HG02798 (cell line): ENCODE data around the gene SNRPA.
"Not testable (repeated sequence)": the region's sequence is repeated elsewhere in the genome, so short reads cannot be mapped to it uniquely, and the experiment has no call there.

Experiments used
- ATAC-seq: cut with Tn5 transposase; IDR thresholded peaks from one replicate; pipeline ENCODE4 v1.9.1; 2021; ENCODE audit warnings: mild to moderate bottlenecking; ENCODE audit not compliant: unreplicated experiment, poor library complexity

Gene SNRPA

GRCh38 chr19:40719414-40719894, 31.5 kb upstream of the SNRPA start:
- no peak for ATAC-seq

DNA sequence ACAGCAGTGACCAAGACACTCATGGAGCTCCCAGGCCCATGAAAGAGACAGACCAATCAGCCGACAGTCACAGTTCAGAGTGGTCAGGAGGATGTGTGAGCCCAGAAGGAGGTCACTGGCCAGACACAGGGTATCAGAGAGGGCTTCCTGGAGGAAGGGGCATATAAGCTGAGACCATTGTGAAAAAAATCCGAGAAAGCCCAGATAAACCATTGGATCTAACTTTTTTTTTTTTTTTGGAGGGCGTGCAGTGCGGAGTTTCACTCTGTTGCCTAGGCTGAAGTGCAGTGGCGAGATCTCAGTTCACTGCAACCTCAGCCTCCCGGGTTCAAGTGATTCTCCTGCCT, 29.9 kb upstream of the SNRPA start:
- no peak for ATAC-seq

DNA sequence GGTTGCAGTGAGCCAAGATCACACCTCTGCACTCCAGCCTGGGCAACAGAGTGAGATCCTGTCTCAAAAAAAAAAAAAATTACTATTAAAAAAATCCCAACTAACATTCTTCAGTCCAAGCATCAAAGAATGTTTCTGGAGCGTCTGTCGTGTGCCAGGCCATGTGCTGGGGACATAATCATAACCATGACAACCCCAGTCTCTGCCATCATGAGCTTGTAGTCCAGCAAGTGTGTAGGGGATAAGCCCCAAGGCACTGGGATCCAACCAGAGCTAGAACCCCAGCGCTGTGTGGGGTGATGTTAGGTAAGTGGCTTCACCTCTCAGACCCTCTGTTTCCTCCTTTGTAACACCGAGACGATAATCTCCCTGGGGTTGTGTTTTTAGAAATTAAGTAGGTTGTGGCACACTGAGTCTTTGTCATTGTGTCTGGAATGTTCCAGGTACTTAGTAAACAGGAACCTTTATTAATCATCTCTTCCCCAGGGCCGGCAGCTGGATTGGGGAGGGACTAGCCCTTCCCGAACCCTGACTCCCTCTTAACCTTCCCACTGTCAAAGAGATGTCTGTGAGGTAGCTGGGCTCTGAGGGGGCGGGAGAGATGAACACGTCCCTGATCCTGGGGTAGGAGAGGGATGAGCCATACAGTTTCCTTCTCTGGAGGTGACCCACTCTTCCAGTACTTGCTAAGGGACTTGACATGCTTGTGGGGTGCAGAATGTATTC, 28.9 kb upstream of the SNRPA start:
- ATAC-seq = no peak

GRCh38 chr19:40723661-40724254, 27.2 kb upstream of the SNRPA start:
- ATAC-seq = no peak

DNA sequence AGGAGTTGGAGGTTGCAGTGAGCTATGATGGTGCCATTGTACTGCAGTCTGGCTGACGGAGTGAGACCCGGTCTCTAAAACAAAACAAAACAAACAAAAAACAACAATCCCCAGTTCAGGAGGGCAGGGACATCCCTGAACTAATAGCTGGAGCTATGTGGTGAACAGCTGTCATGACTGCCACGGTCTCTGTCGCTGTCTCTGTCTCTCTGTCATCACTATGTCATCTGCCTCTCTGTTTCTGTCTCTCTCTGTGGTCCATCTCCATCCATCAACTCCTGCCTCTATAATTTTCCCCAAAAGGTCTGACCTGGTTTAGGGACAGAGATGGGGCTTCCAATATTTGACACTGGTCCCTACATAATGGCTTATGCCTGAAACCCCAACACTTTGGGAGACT, 26.7 kb upstream of the SNRPA start:
- ATAC-seq = no peak

DNA sequence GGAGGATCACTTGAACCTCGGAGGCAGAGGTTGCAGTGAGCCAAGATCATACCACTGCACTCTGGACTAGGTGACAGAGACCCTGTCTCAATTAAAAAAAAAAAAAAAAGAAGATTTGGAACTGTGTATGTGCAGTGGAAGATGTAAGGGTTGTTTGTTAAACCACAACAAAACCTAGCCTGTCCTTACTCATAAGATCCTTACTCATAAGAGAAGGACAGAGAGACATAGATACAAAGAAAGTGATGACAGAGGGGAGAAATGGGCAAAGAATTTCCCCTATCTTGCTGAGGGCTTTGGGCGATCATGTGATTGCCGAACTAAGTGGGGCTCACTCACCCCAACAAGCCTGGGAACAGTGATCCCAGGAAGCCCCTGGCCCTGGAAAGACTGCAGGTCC, 26.1 kb upstream of the SNRPA start:
- ATAC-seq = no peak

- no peak for ATAC-seq
Measured at GRCh38 chr19:40726279-40726678, 24.7 kb upstream of the SNRPA start.

DNA sequence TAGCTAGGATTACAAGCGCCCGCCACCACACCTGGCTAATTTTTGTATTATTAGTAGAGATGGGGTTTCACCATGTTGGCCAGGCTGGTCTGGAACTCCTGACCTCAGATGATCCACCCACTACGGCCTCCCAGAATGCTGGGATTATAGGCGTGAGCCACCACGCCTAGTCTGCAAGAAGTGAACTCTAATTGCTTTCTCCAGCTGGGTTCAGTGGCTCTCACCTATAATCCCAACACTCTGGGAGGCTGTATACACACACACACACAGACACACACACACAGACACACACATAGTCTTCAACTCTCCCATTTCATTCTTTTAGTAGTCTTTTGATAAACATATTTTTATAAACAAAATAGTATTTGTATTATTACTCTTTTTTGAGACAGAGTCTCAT, 20.9 kb upstream of the SNRPA start:
- ATAC-seq = not testable (repeated sequence)

DNA sequence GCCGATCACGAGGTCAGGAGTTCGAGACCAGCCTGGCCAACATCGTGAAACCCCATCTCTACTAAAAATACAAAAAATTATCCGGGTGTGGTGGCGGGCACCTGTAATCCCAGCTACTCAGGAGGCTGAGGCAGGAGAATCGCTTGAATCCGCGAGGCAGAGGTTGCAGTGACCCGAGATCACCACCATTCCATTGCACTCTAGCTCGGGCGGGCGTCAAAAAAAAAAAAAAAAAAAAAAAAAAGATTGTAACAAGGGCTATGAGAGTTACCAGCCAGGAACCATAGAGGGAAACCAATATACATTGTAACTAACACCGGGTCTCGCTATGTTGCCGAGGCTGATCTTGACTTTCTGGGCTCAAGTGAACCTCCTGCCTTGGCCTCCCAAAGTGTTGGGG, 18.7 kb upstream of the SNRPA start:
- not testable (repeated sequence) for ATAC-seq

DNA sequence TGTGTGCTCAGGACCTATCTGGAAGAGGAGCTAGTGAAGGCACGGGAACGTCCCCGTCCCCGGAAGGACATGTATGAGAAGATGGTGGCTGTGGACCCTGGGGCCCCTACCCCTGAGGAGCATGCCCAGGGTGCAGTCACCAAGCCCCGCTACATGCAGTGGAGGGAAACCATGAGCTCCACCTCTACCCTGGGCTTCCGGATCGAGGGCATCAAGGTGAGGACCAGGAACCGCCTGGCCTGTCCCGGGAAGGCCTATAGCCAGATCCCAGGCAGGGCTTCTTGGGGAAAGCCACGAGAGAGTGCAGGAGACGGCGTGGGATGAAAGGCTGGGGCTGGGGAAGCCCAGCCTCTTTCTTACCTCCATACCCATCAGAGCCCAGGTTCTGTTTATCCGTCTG, 17.9 kb upstream of the SNRPA start:
- no peak for ATAC-seq

DNA sequence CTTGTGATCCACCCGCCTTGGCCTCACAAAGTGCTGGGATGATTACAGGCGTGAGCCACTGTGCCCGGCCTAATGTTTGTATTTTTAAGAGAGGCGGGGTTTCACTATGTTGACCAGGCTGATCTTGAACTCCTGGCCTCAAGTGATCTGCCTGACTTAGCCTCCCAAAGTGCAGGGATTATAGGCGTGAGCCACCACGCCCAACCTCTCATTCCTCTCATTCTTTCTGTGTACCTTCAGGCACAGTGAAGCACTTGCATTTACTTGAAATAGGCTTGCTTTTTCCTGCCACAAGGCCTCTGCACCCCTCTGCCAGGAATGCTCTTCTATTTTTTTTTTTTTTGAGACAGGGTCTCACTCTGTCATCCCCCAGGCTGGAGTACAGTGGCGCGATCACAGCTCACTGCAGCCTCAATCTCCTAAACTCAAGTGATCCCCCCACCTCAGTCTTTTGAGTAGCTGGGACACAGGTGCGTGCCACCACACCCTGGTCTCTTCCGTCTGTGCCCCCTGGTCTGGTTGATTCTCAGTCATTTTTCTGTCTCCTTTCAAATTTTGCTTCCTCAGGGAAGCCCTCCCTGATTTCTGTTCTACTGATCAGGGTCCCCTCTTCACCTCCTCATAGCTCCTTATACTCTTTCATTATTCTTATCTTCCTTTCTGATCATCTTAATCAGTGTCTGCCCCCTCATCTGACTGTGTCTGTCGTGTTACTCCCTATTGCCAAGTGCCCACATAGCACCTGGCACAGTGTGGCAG, 15.8 kb upstream of the SNRPA start:
- no peak for ATAC-seq

DNA sequence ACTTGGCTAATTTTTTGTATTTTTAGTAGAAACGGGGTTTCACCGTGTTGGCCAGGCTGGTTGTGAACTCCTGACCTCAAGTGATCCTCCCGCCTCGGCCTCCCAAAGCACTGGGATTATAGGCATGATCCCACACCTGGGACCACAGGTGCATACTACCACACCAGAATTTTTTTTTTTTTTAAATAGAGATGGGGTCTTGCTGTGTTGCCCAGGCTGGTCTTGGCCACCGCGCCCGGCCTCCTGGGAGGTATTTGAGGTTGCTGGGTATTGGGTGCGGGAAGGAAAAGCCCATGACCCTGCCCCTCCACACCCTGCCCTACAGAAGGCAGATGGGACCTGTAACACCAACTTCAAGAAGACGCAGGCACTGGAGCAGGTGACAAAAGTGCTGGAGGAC, 14.3 kb upstream of the SNRPA start:
- no peak for ATAC-seq

DNA sequence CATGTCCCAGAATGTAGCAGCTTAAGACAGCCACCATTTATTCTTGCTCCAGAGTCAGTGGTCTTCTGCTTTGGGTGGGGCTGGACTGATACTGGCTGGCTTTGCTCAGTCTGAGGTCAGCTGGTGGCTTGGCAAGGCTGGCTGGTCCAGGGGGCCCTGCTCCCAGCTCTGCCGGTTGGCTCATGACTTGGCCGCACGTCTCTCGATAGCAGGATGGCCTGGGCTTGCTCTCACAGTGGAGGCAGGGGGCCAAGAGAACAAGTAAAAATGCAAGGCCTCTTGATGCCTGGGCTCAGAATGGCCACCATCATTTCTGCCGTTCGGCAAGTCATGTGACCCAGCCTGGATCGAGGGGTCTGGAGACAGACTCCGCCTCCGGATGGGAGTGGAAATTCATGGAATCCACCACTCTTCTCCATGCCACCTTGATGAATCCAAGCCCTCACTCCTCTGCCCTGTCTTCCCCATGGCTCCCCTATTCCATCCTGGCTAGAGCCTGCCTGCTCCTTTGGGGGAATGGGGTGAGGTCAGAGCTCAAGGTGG, 13.8 kb upstream of the SNRPA start:
- ATAC-seq = no peak

DNA sequence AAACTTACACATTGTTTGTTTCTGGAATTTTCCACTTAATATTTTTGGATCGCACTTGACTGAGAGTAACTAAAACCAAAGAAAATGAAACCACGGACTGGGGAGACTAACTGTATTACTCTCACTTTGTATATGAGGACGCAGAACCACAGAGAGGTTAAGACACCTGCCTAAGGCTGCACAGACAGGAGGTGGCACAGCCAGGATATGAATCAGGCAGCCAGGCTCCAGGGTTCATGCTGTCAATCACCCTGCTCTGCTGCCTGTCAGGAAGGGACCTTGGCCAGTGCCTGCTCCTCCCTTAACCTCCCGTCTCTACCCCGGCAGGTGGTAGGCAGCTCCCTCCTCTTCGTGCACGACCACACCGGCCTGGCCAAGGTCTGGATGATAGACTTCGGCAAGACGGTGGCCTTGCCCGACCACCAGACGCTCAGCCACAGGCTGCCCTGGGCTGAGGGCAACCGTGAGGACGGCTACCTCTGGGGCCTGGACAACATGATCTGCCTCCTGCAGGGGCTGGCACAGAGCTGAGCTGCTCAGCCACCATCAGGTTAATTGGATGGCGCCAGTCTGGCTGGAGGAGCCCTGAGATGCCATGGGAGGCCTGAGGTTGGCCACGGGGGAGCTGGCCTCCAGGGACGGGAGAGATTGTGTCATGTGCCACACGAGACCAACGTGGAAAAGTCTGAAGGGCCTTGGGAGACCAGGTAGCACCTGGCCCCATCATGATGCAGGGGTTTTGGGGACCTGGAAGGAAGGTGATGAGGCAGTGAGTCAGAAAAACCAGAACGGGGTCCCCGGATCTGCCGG, 11.8 kb upstream of the SNRPA start:
- ATAC-seq = no peak

DNA sequence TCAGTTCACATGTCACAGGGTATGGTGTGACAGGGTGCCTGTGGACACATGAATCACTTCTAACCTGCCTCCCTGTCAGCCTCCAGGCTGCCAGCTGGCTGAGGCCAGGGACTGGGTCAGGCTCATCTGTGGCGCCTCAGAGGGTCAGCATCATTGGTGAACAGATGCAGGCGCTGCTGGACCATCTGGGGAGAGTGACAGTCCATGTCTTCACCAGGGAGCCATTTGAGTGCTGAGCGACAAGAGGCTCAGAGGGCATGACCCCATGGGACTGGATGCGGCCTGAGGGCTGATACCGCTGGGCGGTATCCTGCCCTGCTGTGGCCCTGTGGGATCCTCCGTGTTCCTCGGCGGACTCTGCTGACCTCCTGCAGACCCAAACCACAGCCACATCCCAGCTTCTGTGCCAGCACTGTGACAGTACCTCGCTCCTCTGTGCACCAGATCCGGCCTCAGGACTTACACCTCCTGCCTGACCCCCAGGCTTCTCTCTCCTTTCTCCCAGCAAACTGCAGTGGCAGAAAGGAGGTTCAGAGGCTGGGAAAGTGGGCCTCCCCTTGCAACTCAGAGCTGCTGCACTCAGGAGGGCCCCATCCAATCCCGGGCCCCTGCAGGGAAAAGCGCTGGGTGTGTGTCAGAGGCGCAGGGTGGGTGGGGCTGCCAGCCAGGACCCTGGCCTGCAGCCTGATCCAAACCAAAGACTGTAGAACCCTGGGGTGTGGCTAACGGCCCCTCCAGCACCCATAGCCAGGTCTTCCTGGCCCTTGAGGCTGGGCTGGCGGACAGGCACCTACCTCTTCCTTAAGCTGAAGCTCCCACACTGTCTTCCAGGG, 10.9 kb upstream of the SNRPA start:
- ATAC-seq = no peak

DNA sequence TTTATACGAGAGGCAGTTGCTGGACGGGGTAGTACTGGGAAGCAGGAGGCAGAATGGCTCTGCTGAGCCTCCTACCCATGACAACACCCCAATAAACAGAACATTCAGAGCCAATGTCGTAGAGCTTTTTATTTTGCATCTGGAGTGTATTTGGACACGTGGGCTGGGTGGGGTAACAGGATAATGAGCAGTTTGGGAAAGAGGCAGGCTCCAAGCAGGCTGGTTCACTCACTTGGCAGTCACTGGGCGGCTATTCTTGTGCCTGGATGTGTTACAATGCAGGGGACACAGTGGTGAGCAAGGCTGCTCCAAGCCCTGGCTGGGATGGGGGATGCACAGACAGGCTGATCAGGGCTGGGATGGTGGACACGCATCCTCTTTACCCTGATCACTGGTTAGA, 10.3 kb upstream of the SNRPA start:
- no peak for ATAC-seq

DNA sequence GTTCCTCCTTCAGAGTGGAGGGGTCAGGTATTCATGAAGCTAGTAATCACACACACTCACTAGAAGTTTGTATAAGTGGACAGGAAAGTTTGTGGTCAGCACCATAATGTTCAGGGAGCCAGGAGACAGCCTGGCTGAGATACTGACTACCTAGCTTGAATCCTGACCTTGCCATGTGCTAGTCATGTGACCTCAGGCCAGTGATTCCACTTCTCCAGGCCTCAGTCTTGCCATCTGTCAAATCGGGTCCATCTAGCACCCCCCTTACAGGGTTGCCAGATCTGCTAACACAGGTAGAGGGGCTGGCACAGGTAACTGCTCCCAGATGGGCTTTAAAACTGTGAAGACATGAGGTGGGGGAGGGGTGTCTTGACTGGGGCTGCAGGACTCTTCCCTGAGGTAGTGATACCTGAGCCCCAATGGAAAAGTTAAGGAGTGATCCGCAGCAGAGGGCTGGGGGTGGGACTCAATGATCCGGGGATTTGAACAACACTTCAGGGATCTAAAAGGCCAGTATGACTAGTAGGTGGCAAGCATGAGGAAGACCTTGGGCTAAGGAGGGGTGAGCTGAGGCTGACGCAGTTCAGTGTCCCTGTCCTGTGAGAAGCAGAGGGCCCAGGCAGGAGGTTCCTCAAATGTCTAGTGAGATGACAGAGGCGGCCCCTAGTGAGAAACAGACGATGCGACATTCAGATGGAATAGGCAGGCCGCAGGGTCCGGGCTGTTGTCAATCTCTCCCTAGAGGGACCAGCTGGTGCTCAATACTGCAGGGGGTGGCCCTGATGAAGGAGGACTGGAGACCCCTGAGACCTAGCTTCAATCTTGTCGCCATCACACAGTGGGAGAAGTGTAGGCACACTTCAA, 9.2 kb upstream of the SNRPA start:
- ATAC-seq = no peak

DNA sequence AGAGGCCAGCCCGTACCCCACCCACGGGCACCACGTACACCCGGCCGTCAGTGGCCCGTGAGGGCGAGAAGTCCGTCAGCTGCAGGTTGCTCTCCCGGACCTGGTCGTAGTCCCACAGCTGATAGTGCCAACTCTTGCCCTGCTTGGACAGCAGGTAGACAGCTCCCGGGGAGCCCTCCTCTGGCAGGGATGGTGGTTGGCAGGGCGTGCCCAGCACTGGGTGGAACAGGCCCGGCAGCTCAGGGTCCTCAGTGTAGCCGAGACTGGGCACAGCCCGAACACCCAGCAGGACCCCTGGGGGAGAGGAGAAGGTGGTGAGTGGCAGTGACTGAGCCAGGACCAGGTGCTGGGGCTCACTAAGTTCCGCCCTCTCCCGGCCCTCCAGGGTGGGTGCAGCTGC, 8.5 kb upstream of the SNRPA start:
- no peak for ATAC-seq

DNA sequence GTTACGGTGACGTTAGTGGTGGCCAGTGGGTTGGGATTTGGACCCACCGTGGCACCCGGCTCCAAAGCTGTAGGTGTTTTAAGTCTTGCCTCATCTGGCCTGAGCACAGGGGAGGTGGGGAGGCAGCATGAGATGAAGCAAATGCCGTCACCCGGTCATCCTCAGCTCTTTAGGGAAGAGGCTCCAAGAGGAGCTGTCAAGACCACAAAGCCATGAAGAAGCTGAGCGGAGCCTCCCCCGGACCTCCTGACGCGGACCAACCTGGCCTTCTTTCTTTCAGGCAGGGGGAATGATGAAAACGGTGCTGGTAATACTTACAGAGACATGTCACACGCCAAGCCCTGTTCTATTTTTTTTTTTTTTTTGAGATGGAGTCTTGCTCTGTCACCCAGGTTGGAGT, 8.1 kb upstream of the SNRPA start:
- no peak for ATAC-seq
